GM12878 (cell line): ENCODE data around the gene BCKDHB.

ENCODE experiments used
- GABPA ChIP-seq: IDR thresholded peaks from 2 replicates; pipeline ENCODE4 v1.6.1; 2014; ENCODE audit warnings: antibody characterized with exemption, low read depth, mild to moderate bottlenecking, inconsistent platforms
- NFIC ChIP-seq: IDR thresholded peaks from 2 replicates; pipeline ENCODE4 v1.6.1; 2012; ENCODE audit warnings: low read depth, mild to moderate bottlenecking, inconsistent platforms, low read length, moderate library complexity
- POLR2A ChIP-seq: IDR thresholded peaks from 2 replicates; pipeline ENCODE4 v1.6.1; 2011; ENCODE audit warnings: low read depth, mild to moderate bottlenecking, low read length
- SRF ChIP-seq, 2 experiments: IDR thresholded peaks; 2 replicates each; pipeline ENCODE4 v1.6.1; 2011; ENCODE audit warnings: low read depth in 2 of 2, low read length in 2 of 2, mild to moderate bottlenecking in 1 of 2, moderate library complexity in 1 of 2

DNA sequence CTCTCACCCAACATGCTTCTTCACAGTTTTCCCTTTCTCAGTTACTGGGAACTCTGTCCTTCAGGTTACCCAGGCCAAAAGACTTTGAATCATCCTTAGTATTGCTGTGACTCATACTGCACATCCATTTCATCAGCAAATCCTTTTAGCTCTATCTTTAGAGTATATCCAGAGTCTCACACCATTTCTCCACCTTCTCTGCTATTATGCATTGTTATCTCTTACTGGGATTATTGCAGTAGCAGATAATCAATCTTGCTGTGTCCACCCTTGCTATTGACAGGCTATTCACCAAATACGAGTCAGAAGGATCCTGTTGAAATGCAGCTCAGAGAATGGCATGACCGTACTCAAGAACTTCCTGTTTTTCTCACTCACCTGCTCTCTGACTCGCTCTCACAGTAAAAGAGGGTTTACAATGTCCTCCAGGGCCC is 57.3 kb downstream of the BCKDHB start:
- TF ChIP-seq SRF (IDR thresholded peaks at IDR 0.05; ENCODE audit: low read depth in 2 of 2, low read length in 2 of 2) (no peak), NFIC (no peak), GABPA (no peak), POLR2A (no peak)
